ENCODE results near the gene ATP9B.
"Not testable (repeated sequence)": the region's sequence is repeated elsewhere in the genome, so short reads cannot be mapped to it uniquely, and the experiment has no call there.

ATP9B gene

GRCh38 chr18:79353267-79353666, 284.1 kb downstream of the ATP9B start:
- in situ Hi-C loops (cut with HindIII; ENCODE audit: low sequenced_read_pairs): no loop called here

DNA sequence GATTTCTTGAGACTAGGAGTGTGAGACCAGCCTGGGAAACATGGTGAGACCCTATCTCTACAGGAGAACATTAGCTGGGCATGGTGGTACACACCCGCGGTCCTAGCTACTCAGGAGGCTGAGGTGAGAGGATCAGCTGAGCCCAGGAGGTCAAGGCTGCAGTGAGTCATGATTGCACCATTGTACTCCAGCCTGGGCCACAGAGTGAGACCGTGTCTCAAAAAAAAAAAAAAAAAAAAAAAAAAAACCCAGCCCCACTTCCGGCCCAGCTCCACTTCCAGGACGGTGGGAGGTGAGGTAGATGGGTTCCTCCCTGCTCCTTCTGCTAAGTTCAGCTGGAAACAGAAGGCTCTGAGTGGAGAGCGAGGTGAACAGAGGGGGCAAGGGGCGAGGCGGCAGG, 285.2 kb downstream of the ATP9B start:
- in situ Hi-C loops (cut with HindIII; ENCODE audit: low sequenced_read_pairs): no loop called here

- in situ Hi-C loops (cut with HindIII; ENCODE audit: low sequenced_read_pairs): no loop called here
Measured at GRCh38 chr18:79355433-79356335, 286.5 kb downstream of the ATP9B start.

- in situ Hi-C loops (cut with HindIII; ENCODE audit: low sequenced_read_pairs): no loop called here
Measured at GRCh38 chr18:79356435-79356834, 287.2 kb downstream of the ATP9B start.

GRCh38 chr18:79360933-79361332, 291.7 kb downstream of the ATP9B start:
- in situ Hi-C loops (cut with HindIII; ENCODE audit: low sequenced_read_pairs): no loop called here

DNA sequence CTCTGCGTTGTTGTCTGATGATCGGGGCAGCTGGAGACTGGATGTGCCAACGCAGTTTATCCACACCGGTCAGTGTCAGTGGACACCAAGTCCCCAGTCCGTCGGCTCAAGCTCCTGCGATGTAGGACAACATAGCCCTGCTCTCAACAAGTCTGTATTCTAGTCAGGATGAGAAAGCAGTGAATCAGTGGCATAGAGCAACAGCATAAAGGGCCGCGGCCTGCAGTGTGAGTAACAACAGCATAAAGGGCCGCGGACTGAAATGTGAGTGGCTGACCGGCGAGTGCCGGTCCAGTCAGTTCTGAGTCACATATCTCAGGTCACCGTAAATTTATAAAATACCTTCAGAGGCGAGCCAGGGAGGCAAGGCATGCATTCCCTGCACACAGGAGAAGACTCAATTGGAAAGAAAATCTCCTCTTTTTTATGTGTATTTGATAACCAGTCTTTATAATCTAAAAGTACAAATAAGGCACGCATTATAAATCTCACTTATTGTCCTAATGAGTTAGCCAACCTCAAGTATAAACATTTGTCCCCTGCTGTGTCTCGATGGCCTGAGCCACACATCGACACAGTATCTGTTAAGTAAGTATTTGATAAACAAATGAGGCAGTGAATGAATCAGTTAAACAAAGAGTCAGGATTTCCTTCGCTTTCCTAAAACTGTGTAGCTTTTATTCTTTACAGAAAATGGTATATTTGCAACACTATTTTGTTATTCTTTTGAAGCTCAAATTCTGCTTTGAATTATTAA, 292.8 kb downstream of the ATP9B start:
- in situ Hi-C loops (cut with HindIII; ENCODE audit: low sequenced_read_pairs): no loop called here

GRCh38 chr18:79365701-79366100, 296.5 kb downstream of the ATP9B start:
- in situ Hi-C loops (cut with HindIII; ENCODE audit: low sequenced_read_pairs): no loop called here

GRCh38 chr18:79366177-79367094, 297.2 kb downstream of the ATP9B start:
- in situ Hi-C loops (cut with HindIII; ENCODE audit: low sequenced_read_pairs): no loop called here

DNA sequence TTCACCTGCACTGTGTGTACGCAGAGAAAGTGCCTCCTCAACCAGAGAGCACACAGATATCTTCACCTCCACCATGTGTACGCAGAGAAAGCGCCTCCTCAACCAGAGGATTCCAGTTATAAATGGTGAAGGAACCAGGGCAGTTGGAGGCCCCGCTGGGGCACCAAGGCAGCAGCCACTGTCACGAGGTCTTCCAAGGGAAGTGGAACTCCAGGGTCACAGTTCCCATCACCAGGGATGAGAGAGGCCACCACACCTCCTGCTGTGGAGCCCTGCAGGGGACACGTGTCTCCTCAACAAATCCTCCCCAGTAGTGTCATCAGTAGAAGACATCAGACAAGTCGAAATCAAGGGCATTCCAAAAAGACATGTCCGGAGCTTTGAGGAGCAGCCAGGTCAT, 298.3 kb downstream of the ATP9B start:
- in situ Hi-C loops (cut with HindIII; ENCODE audit: low sequenced_read_pairs): no loop called here

DNA sequence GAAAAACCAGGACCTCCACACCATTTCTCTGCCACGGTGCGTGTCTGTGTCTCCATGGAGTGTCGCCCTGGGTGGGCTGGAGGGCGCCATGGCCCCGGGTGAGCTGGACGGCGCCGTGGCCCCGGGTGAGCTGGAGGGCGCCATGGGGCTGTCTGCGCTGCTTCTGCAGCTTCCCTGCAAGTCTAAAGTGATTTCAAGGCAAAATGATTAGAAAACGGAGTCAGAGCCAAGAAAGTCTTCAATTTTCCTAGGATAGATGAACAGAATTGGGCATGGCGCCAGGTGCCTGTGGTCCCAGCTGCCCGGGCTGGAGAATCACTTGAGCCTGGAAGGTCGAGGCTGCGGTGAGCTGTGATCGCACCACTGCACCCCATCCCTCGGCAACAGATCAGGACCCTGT, 298.8 kb downstream of the ATP9B start:
- in situ Hi-C loops (cut with HindIII; ENCODE audit: low sequenced_read_pairs): no loop called here

DNA sequence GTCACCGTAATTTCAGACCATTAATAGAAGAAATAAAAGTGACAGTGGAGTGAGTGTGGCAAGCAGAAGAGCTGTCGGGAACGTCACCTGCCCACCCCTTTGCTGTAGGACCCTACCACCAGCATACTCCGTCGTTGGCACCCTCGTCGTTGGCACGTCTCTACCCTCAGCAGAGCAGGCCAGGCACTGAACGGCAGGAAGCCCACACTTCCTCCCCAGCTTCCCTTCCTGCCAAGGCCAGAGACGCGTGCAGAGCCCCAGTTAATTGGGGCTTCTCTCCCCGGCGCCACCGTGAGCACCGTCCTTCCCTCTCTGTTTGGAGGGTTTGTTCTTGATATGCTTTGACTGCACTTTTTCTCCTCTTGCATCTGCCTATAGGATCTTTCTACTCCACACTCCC, 299.5 kb downstream of the ATP9B start:
- in situ Hi-C loops (cut with HindIII; ENCODE audit: low sequenced_read_pairs): no loop called here

GRCh38 chr18:79371561-79372121, 302.4 kb downstream of the ATP9B start:
- in situ Hi-C loops (cut with HindIII; ENCODE audit: low sequenced_read_pairs): no loop called here

DNA sequence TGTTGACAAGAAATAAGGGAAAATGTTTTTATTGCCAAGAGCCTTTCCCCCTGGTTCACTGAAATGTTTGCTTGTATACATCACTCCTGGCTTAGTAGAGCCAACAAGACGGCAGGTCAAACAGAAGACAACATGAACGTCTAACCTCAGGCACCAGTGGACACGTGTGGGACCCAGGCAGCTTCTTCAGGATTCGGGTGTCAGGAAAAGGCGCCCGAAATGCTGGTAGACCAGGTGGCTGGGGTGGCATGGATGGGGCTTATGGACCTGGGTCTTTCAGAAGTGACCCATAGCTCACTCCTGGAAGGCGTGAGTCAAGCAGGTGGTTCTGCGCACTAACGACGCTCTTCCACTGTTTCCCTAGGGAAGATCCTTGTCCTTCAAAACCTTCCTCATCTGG, 303.3 kb downstream of the ATP9B start:
- in situ Hi-C loops (cut with HindIII; ENCODE audit: low sequenced_read_pairs): no loop called here

DNA sequence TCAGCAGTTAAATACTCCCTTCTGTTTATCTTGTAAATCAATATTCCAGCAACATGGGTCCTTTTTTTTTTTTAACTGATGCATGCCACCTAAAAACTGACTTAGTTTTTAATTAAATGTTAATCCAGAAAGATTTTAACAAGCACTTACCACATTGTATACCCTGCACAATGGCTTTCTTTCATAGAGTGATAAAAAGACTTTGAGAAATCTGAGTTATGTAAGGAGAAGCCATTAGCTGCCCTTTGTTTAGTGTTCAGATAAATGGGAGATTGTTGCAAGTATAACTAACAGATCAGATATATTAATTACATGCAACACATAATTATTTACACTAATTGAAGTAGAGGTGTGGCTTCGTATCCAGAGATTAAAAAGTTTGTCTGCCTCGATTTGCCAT, 303.8 kb downstream of the ATP9B start:
- in situ Hi-C loops (cut with HindIII; ENCODE audit: low sequenced_read_pairs): no loop called here

GRCh38 chr18:79373736-79374135, 304.5 kb downstream of the ATP9B start:
- in situ Hi-C loops (cut with HindIII; ENCODE audit: low sequenced_read_pairs): no loop called here

DNA sequence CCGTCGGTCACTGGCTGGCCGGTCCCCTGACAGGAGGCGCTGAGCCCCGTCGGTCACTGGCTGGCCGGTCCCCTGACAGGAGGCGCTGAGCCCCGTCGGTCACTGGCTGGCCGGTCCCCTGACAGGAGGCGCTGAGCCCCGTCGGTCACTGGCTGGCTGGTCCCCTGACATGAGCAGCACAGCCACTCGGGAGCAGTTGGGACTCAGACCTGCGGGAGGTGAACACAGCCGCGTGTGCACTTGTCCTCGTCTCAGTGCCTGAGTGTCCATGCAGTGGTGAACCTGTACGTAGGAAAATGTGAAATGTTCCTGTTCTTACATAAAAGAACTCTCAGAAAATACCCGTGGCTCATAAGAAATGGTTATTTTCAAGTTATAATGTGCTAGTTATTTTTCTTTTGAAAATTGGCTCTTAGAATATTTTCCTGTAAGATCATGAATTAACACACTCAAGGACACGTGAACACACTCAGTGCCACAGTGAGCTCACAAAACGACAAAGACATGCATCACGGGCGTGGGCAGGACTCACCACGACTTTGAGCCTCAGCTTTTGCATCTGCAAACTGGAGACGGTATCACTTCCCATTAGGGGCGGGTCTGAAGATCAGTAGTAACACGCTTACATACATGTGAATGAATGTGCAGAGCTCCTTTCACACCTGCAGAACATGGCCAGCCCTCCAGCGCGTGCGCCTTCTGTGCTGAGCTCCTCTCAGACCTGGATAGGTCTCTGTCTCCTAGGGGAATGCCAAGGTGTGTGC, 305.4 kb downstream of the ATP9B start:
- in situ Hi-C loops (cut with HindIII; ENCODE audit: low sequenced_read_pairs): no loop called here

- in situ Hi-C loops (cut with HindIII; ENCODE audit: low sequenced_read_pairs): no loop called here
Measured at GRCh38 chr18:79375441-79376154, 306.4 kb downstream of the ATP9B start.

GRCh38 chr18:79376661-79377060, 307.5 kb downstream of the ATP9B start:
- in situ Hi-C loops (cut with HindIII; ENCODE audit: low sequenced_read_pairs): not testable (repeated sequence)

DNA sequence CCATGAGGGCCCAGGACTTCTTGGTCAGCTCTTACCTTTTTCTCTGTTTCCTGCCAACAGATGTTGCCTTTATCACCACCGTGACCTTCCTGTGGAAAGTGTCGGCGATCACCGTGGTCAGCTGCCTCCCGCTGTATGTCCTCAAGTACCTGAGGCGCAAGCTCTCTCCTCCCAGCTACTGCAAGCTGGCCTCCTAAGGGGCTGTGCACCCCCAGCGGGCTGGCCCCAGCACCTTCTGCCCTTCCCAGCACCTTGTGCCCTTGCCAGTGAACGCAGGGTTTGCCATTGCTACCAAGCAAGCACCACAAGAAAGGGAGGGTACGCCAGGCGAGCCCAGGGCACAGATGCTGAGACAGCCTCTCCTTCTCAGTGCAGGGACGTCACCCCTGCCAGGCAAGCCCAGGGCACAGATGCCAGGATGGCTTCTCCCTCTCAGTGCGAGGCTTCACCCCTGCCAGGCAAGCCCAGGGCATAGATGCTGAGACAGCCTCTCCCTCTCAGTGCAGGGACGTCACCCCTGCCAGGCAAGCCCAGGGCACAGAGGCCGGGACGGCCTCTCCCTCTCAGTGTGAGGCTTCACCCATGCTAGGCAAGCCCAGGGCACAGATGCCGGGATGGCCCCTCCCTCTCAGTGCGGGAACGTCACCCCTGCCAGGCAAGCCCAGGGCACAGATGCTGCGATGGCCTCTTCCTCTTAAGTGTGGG, 308.1 kb downstream of the ATP9B start:
- in situ Hi-C loops (cut with HindIII; ENCODE audit: low sequenced_read_pairs): no loop called here
